ENCODE data around the gene RHBDF2.

DNA sequence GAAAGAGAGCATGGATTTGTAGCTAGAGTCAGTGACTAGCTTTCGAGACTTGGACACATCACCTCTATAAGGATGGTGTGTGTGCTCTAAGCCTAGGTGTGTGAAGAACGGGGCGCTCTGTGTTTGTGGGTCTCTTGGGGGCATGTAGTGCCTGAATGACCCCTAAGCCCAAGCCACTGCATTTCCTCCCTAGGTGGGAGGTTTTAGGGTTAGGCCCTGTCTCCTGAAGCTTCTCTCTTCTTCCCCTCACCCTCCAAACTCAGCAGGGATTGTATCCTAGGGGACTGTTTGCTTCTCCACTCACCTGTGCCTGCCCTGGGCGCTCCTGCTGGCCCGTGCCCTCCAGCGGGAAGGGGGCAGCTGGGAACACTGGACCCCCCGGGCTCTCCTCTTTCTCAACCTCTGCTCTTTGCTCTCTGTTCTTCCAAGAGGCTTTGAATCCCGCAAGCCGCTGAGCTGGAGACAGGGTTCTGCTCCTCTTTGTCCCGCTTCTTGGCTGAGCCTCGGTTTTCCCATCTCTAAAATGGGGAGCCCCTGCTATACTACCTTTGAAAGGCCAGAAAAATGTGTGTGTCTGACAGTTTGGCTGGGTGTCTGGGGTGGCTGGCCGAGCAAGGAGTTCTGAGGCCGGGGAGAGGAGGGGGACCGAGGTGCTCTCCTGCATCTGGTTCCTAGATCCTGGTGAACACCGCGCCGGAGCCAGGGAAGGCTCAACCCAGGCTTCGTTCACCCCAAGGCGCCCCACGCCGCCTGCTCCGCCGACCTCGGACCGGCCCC, 35.5 kb upstream of the RHBDF2 start:
- TF ChIP-seq, protein P1, sequence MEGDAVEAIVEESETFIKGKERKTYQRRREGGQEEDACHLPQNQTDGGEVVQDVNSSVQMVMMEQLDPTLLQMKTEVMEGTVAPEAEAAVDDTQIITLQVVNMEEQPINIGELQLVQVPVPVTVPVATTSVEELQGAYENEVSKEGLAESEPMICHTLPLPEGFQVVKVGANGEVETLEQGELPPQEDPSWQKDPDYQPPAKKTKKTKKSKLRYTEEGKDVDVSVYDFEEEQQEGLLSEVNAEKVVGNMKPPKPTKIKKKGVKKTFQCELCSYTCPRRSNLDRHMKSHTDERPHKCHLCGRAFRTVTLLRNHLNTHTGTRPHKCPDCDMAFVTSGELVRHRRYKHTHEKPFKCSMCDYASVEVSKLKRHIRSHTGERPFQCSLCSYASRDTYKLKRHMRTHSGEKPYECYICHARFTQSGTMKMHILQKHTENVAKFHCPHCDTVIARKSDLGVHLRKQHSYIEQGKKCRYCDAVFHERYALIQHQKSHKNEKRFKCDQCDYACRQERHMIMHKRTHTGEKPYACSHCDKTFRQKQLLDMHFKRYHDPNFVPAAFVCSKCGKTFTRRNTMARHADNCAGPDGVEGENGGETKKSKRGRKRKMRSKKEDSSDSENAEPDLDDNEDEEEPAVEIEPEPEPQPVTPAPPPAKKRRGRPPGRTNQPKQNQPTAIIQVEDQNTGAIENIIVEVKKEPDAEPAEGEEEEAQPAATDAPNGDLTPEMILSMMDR (IDR thresholded peaks at IDR 0.05): no peak
- no peak for TF ChIP-seq POLR2A (IDR thresholded peaks at IDR 0.05)

Data from testis (tissue), 2 donors.